Measurements from ENCODE around the gene ATPAF2. TPM values are rescaled to one million over a fixed set of nuclear protein-coding genes. Genes with fewer than 3 reads are reported as not detected.

The ATPAF2 gene
- 26.1 TPM for total RNA-seq

DNA sequence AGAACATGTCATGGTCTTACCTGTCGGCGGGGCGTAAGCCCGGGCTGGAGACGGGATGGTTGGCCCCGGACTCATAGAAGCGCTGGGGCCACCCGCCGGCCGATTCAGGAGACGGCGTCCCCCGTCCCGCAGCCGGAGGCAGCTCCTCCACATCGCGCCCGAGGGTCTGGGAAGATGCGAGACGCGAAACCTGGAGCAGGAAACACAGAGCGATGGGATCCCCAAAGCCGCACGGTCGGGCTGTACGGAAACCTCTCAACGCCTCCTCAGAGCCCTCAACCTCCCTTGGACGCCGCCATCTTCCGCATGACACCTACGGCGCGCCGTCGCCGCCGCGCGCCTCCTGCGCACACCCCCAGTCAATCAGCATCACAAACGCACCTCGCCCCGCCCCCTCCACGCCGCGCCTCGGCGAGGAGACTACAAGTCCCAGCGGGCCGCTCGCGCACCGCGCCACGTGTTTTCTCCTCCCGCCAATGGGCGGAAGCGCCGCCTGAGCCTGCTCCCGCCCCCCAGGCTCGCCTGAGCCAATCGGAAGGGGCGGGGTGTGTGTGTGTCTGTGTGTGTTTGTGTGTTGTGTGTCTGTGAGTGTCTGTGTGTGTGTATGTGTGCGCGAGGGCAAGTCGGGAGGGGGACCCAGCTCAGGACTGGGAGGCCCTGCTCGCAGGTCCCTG is at the start of gene ATPAF2, which contains the start of gene GID4:
Gene ATPAF2 (minus strand): TSS at position 308 of the 674 bp plus-strand sequence. CDS start 155 bp downstream, at position 153.
Gene GID4 (plus strand): TSS at position 548 of the 674 bp plus-strand sequence. CDS start 57 bp downstream, at position 605.
- peak; percentile 100 for DNase-seq (ENCODE audit: low spot score)

DNA sequence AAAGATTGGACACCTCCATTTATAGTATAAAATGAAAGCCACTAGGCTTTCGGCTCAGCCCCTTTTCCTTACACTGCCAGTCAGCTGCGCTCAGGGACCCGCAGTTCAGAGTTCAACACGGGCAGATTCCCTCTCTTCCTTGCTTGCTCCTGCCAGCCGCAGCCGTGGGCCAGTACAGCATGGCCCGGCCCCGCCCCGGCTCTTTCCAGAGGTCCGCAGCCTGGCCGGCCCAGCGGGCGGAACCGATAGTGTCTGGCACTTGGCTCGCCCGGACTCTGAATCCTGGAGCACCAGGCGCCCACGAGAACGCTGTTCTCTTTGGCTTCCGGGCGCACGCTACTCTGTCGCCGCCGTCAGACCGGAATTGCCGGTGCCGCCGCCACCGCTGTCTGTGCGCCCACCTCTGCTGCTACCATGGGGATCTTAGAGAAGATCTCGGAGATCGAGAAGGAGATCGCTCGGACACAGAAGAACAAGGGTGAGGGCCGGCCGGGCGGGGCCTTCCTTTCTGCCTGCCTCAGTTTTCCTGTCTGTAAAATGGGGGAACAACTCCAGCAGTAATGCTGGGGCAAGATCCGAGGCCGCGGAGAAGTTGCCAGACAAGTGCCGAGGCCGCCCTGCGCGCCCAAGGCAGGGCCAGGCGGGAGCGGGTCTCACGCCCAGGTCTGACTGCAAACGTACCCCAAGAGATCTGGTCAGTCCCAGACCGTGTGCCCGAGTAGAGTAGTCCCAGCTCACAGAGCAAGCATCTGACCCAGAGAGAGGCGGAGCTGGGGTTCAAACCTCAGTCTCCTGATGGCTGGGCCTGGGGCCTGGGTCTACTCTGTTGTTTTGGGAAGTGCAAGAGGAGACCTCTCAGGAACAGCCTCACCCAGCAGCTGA is 48.9 kb upstream of the ATPAF2 start, which contains the start of gene DRG2:
Gene DRG2 (plus strand): TSS at position 339 of the 882 bp plus-strand sequence. CDS start 76 bp downstream, at position 415.
- peak; percentile 93 for DNase-seq (ENCODE audit: low spot score)

DNA sequence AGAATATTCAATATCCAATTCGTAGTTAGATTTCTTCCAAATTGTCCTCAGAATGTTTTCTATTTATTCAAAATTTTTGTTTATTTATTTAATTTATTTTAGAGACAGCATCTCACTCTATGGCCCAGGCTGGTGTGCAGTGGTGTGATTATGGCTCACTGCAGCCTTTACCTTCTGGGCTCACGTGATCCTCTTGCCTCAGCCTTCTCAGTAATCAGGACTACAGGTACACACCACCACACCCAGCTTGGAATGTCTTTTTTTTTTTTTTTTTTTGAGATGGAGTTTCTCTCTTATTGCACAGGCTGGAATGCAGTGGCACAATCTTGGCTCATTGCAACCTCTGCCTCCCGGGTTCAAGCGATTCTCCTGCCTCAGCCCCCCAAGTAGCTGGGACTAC is 45.3 kb upstream of the ATPAF2 start:
- DNase-seq (ENCODE audit: low spot score): no peak

DNA sequence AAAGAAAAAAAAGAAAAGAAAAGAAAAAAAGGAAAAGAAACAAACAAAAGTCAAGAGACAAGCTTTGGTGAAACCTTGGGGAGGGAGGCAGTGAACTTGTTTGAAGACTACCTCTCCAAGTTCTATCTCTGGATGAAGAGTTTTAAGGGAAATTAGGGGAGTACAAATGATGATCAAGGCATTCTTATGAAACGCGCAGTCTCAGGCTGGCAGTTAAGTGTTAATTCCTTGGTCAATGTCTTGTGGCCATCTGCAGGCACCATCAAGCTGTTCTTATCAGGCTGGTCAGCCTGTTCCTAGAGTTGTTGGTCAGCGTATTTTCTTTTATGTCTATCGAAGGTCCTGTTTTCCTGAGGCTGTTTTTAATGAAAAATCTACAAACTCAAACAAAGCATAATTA is 40.6 kb upstream of the ATPAF2 start:
- no peak for DNase-seq (ENCODE audit: low spot score)

DNA sequence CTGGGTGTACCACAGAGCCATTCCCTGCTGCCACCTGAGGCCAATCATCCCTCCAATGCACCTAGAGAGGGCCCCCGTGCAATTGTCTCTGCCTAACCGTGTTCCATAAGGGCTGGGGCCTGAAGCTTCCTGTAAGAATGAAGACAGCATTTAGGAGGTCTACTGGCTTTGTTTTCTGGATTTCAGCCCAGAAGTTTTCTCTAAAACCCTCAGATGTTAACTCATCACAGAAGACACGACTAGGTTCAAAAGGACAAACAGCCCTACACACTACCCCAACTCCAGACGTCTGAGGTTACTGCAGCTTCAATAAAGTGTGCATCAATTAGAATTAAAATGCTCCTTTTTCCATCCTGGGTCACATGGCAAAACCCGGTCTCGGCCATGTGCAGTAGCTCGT is 38.0 kb upstream of the ATPAF2 start:
- no peak for DNase-seq (ENCODE audit: low spot score)

DNA sequence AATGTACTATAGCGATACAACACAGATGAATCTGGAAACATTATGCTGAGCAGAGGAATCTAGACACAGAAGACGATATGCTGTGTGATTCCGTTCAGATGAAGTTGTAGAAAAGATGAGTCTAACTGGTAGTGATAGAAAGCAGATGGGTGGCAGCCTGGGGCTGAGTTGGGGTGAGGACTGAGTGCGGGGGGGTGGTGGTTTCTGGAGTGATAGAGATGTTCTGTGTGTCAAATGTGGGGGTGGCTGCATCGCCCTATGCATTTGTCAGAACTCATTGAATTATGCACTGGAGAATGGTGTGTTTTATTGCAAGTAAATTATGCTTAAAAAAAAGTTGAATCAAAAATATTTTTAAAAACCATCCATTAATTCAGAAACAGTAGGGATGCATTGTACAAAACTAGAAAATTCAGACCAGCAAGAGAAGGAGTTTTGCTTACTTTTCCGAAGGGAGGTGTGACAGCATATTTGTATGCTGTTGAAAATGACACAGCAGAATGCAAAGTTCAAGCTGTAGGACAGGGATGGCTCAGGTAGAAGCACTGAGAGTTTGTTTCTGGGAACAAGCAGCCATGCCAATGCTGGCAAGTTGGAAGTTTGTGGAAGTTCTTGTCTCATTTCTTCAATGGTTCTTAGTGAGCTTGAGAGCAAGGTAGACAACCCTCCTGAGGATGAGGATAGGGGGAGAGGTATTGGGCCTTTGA is 35.8 kb upstream of the ATPAF2 start:
- DNase-seq (ENCODE audit: low spot score): no peak

DNA sequence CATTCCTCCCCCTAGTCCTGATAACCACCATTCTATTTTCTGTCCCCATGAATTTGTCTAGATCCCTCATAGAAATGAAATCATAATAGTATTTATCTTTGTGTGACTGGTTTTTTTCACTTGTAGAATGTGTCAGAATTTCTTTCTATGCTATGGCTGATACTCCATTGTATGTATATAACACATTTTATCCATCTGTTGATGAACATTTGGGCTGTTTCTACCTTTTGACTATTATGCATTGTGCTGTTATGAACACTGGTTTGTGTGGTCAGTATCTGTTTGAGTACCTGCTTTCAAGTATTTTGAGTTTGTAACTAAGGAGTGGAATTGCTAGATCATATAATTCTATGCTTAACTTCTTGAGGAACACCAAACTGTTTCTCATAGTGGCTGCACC is 32.8 kb upstream of the ATPAF2 start:
- no peak for DNase-seq (ENCODE audit: low spot score)

DNA sequence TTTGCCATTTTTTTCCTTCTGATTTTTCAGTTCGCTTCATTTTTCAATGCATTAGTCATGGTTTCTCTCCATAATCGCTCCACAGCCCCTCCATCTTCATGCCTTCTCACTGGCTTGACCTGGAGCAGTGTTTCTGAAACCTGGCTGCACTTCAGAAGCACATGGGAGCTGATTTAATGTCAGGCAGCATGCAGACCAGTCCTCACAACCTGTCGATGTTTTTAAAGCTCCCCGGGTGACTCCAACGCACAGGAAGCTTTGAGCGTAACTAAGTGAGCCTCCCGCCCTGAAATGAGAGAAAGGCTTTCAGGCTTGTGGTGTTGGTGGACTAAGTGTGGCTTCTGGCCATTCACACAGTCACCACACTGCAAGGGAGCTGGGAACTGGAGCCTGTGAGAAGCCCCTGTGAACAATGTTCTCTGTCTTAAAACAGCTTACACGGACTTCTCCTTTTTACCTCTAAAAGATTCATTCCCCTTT is 31.9 kb upstream of the ATPAF2 start:
- DNase-seq (ENCODE audit: low spot score): no peak

DNA sequence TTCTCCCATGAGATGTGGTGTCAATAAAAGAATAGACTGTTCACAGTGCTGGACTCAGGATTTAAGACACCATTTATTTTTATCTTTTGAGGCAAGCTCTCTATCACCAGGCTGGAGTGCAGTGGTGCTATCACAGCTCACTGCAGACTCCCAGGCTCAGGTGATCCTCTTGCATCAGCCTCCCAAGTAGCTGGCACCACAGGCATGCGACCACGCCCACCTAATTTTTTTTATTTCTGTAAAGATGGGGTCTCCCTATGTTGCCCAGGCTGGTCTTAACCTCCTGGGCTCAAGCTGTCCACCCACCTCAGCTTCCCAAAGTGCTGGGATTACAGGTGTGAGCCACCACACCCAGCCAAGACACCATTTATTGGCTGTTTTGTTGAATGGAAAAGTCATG is 30.1 kb upstream of the ATPAF2 start:
- DNase-seq (ENCODE audit: low spot score): no peak

DNA sequence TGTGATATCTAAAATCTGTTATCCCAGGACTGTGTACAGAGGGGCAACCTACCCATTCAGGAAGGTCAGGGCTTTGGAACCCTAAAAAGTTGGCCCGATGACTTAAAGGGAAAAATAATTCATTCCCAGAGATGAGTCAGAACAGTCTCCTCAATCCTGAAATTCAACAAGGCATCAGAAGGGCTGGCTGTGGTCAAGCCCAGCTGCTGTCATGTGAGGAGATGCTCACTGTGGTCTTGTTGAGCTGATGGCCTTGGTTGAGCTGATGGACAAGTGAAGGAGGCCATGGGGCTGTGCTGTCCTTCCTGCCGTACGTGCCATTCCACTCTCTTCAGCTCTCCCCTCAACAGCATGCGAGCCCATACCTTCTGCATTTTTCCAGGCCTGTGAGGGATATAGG is 27.9 kb upstream of the ATPAF2 start:
- no peak for DNase-seq (ENCODE audit: low spot score)

DNA sequence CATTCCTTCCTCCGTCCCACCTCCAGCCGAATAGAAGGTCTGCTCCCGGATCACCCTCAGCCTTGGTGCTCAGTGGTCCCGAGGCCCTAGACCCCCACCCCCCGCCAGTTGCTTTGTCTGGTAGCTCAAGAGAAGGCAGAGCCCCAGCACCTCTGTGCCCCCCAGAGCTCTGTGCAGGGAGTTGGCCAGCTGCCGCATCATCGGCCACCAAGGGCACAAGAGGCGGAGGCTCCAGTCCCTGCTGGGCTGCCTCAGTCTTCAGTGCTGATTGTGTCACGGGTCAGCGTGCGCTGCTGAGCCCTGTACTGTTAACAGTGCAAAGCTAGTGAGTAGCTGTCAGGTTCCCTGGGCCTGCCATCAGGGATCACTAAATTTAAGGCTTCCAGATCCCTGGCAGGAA is 26.6 kb upstream of the ATPAF2 start:
- no peak for DNase-seq (ENCODE audit: low spot score)

DNA sequence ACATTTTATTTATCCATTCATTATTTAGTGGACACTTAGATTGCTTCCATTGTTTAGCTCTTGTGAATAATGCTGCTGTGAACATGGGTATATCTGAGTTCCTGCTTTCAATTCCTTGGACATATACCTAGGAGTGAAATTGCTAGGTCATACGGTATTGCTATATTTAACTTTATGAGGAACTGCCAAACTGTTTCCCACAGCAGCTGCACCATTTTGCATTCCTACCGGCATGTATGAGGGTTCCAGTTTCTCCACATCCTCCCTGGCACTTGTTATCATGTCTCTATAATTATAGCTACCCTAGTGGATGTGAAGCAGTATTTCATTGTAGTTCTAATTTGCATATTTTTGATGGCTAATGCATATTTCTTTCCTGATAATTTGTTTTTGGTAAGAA is 25.1 kb upstream of the ATPAF2 start:
- no peak for DNase-seq (ENCODE audit: low spot score)

DNA sequence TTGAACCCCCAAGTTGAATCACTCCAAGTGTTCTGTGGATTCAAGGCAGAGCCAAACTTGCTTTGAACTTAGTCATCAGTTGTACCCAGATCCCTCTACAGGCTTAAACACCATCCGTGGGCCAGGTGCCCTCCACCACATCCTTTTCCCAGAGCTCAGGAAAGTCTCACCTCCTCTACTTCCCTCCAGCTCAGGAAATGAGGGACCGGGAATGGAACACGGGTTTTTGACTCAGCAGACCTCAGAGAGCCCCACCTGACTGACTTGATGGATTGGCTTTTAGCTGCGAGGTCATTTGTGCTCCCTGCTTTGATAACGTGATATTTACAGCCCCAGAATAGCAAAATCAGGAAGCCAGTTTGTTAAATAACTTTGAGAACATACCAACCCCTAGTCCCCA is 20.3 kb upstream of the ATPAF2 start:
- DNase-seq (ENCODE audit: low spot score): no peak

DNA sequence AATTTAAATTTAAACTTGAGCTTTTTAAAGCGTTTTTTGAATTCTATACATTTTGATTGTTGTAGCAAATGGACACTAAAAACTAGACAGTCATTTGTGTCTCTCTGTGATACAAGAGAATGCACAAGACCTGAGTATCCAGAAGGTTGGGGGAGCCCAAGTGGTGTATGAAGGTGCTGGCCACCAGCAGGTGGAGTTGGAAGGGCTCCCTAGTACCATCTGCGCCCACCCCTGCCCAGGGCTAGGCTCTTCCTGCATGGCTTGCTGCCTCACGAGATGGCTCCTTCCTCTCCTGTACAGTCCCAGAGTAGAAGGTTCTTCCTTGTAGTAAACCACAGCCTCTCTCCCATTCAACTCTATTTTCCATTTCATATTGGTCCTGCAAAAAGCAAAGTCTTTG is 17.2 kb upstream of the ATPAF2 start:
- no peak for DNase-seq (ENCODE audit: low spot score)

DNA sequence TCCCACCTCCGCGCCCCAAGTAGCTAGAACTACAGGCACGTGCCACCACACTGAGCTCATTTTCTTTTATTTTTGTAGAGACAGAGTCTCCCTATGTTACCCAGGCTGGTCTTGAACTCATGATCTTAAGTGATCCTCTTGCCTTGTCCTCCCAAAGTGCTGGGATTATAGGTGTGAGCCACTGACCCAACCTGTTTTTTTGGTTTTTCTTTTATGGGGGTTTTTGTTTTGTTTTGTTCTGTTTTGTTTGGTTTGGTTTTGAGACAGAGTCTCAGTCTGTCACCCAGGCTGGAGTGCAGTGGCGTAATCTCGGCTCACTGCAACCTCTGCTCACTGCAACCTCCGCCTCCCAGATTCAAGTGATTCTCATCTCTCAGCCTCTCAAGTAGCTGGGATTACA is 16.6 kb upstream of the ATPAF2 start:
- DNase-seq (ENCODE audit: low spot score): no peak

DNA sequence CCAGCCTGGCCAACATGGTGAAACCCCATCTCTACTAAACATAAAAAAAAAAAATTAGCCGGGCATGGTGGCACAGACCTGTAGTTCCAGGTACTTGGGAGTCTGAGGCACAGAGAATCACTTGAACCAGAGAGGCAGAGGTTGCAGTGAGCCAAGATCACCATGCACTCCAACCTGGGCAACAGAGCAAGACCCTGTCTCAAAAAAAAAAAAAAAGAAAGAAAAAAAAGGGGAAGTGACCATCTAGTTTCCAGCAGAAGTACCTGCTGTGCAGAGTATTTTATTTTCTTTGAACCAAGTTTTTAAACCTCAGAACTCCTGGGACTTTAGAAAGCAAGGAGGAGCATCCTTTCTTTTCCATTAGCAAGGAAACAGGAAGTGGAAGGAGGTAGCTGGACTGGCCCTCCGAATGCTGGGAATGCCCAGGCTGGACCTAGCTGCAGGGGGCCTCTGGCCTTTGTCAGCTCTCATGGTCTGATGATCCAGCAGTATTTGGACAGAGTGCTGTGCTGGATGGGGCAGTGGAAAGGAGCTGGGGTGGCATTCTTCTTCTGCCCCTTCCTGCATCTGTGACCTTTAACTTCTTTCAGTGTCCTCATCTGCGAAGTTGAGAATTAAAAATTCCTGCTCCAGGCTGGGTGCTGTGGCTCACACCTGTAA is 6.9 kb upstream of the ATPAF2 start:
- DNase-seq (ENCODE audit: low spot score): no peak

DNA sequence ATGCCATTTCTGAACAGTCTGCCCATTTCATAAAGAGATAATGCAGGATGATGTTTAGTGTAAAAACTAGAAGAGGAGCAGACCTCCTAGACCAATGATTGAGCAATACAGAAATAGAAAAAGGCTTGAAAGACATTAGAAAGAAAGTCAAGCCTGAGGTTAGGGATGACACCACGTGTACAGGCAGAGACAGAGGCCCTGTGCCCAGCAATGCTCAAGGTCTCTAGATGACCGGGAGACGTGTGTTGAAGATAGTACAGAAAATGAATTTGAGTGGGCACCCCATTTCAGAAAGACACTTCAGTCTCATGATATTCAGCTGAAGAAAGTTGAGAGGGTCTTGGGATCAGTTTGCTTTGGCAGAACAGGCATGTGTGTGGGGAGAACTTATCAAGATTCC is 5.6 kb upstream of the ATPAF2 start:
- no peak for DNase-seq (ENCODE audit: low spot score)

DNA sequence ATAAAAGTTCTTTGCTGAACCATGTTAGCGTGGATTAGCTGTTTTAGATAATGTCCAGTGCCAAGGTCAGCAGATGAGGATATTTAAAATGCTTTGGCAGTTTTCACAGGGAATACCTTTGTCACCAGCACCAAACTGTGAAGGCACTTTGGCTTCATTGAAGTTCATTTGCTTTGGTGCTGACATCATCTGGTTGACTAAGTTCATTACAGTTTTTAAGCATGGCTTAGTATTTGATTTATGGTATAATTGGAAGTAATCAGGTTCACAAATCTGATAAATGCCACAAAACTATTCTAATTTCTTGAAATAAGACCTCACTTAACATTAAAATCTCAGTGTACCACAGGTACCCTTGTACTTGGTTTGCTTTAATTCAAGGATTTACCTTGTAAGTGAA is 4.5 kb upstream of the ATPAF2 start:
- DNase-seq (ENCODE audit: low spot score): no peak

DNA sequence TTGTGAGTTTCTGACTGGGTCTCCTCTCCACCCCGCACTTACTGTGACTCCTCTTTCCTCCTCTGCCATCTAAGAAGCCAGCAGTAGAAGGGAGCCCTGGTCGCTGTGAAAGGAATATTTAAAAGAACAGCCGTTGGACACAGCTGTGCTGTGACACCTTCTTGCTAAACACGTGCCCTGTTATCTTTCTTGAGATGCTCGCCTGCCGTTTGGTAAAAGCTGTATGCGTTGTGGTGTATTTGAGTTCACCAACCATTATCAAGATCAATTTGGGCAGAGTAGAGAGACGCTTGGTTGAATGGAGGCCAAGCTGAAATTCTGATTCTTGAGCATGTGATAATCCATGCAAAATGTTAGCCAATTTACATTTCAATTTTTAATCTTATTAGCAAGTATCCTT is 4.0 kb upstream of the ATPAF2 start:
- DNase-seq (ENCODE audit: low spot score): no peak

DNA sequence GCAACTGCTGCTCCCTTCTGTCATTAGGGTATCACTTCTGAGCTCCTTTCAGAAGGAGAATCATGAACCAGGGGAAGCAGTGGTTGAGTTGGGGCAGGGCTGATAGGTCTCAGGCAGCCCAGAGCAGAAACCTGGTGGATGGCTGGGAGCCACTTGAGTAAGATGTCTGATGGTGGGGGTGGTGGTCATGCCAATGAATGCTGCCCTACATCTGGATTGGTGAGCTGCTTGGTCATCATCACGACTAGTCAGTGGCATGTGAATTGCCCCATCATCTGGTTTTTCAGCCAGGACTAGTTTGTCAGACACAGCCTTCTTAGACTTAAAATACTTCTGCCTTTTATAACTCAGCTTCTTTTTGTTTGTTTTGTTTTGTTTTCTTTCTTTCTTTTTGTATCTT is 2.8 kb upstream of the ATPAF2 start:
- DNase-seq (ENCODE audit: low spot score): no peak

DNA sequence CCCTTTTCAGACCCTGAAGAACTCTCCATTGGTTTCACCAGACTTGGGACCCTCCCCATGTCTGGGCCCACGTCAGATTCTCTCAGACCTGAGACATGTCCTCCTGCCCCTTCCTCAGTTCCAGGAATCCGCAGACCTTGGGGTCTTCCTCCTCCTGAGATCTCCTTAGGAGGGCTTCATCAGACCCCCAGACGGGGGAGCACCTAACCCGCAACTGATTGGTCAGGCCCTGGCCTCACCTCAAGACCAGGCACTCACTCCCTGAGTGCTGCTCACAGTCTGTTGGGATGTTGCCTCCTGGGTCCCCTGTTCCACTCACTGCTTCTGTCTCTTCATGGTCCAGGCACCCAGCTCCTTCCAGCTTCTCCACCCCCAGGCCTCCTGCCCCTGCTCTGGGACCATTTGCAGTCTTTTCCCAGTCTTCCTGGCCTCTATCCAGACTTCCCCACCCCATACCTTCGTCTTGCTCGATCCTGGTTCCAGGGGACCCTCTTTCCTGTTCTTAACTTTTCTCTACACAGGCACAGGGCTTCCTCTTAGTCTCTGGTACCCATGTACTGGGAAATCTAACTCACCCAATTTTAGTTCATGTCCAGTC is 1.4 kb upstream of the ATPAF2 start:
- no peak for DNase-seq (ENCODE audit: low spot score)

Data from ureter (tissue), 1 donor.